SK-N-SH (cell line): ENCODE results near the gene APLP1. TPM values are rescaled to one million over a fixed set of nuclear protein-coding genes. Genes with fewer than 3 reads are reported as not detected.
A peak's percentile ranks its signal among the peaks of the same experiment; 100 is the strongest.

ENCODE experiments used
- CTCF ChIA-PET: fragments of 300-600, 350-600 bp; formaldehyde crosslinking; extraction: SDS; loops from one replicate; lab custom pipeline; 2021; lab: Yijun Ruan, JAX
- POLR2A ChIA-PET: fragments of 350-600 bp; sonication (Branson Sonifier 250); formaldehyde crosslinking; extraction: SDS; loops from one replicate; lab custom pipeline; 2020; ENCODE audit warnings: antibody characterized with exemption, inconsistent platforms; lab: Yijun Ruan, JAX
- DNase-seq: peaks from one replicate; pipeline ENCODE4 v3.0.0; 2012
- H2AFZ ChIP-seq: fragments of 200-600 bp; sonication (generic); 2 replicates; pipeline ENCODE4 v1.8.1; 2016; ENCODE audit warnings: antibody characterized with exemption, mild to moderate bottlenecking, low read depth
- H3F3A ChIP-seq: fragments of 200-600 bp; sonication (generic); replicated peaks from 2 replicates; pipeline ENCODE3; 2016; ENCODE audit warnings: antibody characterized with exemption, mild to moderate bottlenecking; ENCODE audit not compliant: insufficient read depth
- H3K27ac ChIP-seq, 2 experiments: fragments of 200-500 bp in 1 of 2; fragments of 200-600 bp in 1 of 2; sonication (Bioruptor generic) in 1 of 2; sonication (generic), shearing (Covaris generic) in 1 of 2; 2 replicates each; pipeline versions ENCODE4 v1.5.1 to v1.6.1; 2014 to 2016; ENCODE audit warnings: low read depth in 2 of 2, inconsistent platforms in 1 of 2, low read length in 1 of 2, mild to moderate bottlenecking in 1 of 2, mixed read lengths in 1 of 2
- H3K27me3 ChIP-seq: fragments of 200-600 bp; sonication (generic), shearing (Covaris generic); 2 replicates; pipeline ENCODE4 v1.6.1; 2016; ENCODE audit warnings: mixed run types; ENCODE audit not compliant: insufficient read depth
- H3K36me3 ChIP-seq, 2 experiments: fragments of 200-500 bp in 1 of 2; fragments of 200-600 bp in 1 of 2; sonication (Bioruptor generic) in 1 of 2; sonication (generic) in 1 of 2; replicated peaks in 1 of 2; 2 replicates each; pipeline versions ENCODE3 to v1.5.1; 2014 to 2016; ENCODE audit warnings: low read length in 1 of 2, mild to moderate bottlenecking in 1 of 2; ENCODE audit not compliant: insufficient read depth in 2 of 2, control insufficient read depth in 1 of 2
- H3K4me1 ChIP-seq, 2 experiments: fragments of 200-500 bp in 1 of 2; fragments of 200-600 bp in 1 of 2; sonication (Bioruptor generic) in 1 of 2; sonication (generic), shearing (Covaris generic) in 1 of 2; 2 replicates each; pipeline versions ENCODE4 v1.5.1 to v1.6.1; 2014 to 2016; ENCODE audit warnings: low read depth in 1 of 2, low read length in 1 of 2, mixed run types in 1 of 2; ENCODE audit not compliant: insufficient read depth in 2 of 2, control insufficient read depth in 1 of 2
- H3K4me2 ChIP-seq: fragments of 200-600 bp; sonication (generic), shearing (Covaris generic); 2 replicates; pipeline ENCODE4 v1.6.1; 2017; ENCODE audit warnings: mixed run types
- H3K4me3 ChIP-seq, 2 experiments: fragments of 200-500 bp in 1 of 2; fragments of 200-600 bp in 1 of 2; sonication (Bioruptor generic) in 1 of 2; sonication (generic), shearing (Covaris generic) in 1 of 2; 2 replicates each; pipeline versions ENCODE4 v1.5.1 to v1.8.1; 2014 to 2016; ENCODE audit warnings: low read depth in 2 of 2, inconsistent platforms in 1 of 2, low read length in 1 of 2, mild to moderate bottlenecking in 1 of 2, mixed read lengths in 1 of 2, moderate library complexity in 1 of 2
- H3K79me2 ChIP-seq: fragments of 200-600 bp; sonication (generic); 2 replicates; pipeline ENCODE4 v1.8.1; 2017; ENCODE audit warnings: mild to moderate bottlenecking; ENCODE audit not compliant: insufficient read depth
- H3K9ac ChIP-seq: fragments of 200-600 bp; sonication (generic); 2 replicates; pipeline ENCODE4 v1.6.1; 2017; ENCODE audit warnings: mixed run types
- H3K9me2 ChIP-seq: fragments of 200-600 bp; sonication (generic); 2 replicates; pipeline ENCODE4 v1.6.1; 2017; ENCODE audit warnings: mixed run types
- H3K9me3 ChIP-seq: fragments of 200-600 bp; sonication (generic); 2 replicates; pipeline ENCODE4 v1.6.1; 2017; ENCODE audit warnings: mixed run types, mild to moderate bottlenecking, moderate library complexity
- H4K20me1 ChIP-seq: fragments of 200-600 bp; sonication (generic); 2 replicates; pipeline ENCODE4 v1.6.1; 2017; ENCODE audit warnings: mild to moderate bottlenecking, mixed run types; ENCODE audit not compliant: insufficient read depth
- ELF1 ChIP-seq: IDR thresholded peaks from 2 replicates; pipeline ENCODE4 v1.4.0; 2012
- EZH2phosphoT487 ChIP-seq: fragments of 200-600 bp; sonication (generic); IDR thresholded peaks from 2 replicates; pipeline ENCODE4 v1.6.1; 2017; ENCODE audit warnings: low read depth, mixed run types, mild to moderate bottlenecking, antibody characterized with exemption, moderate library complexity, borderline replicate concordance
- FOSL2 ChIP-seq: IDR thresholded peaks from 2 replicates; pipeline ENCODE4 v1.4.0; 2012; ENCODE audit warnings: low read depth, mild to moderate bottlenecking, moderate library complexity, borderline replicate concordance
- GABPA ChIP-seq: IDR thresholded peaks from 2 replicates; pipeline ENCODE4 v1.4.0; 2012; ENCODE audit warnings: low read depth, mild to moderate bottlenecking
- GATA2 ChIP-seq: sonication (generic); formaldehyde crosslinking; IDR thresholded peaks from 2 replicates; pipeline ENCODE4 v1.5.0; 2020; ENCODE audit warnings: mild to moderate bottlenecking, missing genetic modification reagents
- MAX ChIP-seq: IDR thresholded peaks from 2 replicates; pipeline ENCODE4 v1.4.0; 2012; ENCODE audit warnings: low read depth
- RXRA ChIP-seq: IDR thresholded peaks from 2 replicates; pipeline ENCODE4 v1.4.0; 2012; ENCODE audit warnings: low read depth, mild to moderate bottlenecking, borderline replicate concordance
- SIN3A ChIP-seq: IDR thresholded peaks from 2 replicates; pipeline ENCODE4 v1.6.1; 2012; ENCODE audit warnings: low read depth, mild to moderate bottlenecking, low read length, moderate library complexity, borderline replicate concordance
- WGBS: methylation state at CpG from one replicate; pipeline ENCODE4 v1.1.6; 2017; ENCODE audit warnings: low lambda C conversion rate; 5-methylcytosine and 5-hydroxymethylcytosine counted together
- polyA plus RNA-seq, 3 experiments: library from polyadenylated mRNA; depleted of rRNA; stranded (reverse); fragments of >200 nt; gene quantifications; 2 replicates each; pipeline ENCODE4 v1.2.3, GENCODE V29; 2012
- TF ChIP-seq, protein P1 (sequence below): fragments of 200-600 bp; sonication (generic); IDR thresholded peaks from 2 replicates; pipeline ENCODE4 v1.6.1; 2017; ENCODE audit warnings: antibody characterized with exemption, mild to moderate bottlenecking, moderate library complexity
- TF ChIP-seq, protein P2 (sequence below): IDR thresholded peaks from 2 replicates; pipeline ENCODE4 v1.4.0; 2012; ENCODE audit warnings: low read depth, borderline replicate concordance
- TF ChIP-seq, protein P3 (sequence below): IDR thresholded peaks from 2 replicates; pipeline ENCODE4 v1.4.0; 2012; ENCODE audit warnings: low read depth, borderline replicate concordance

APLP1 gene
- polyA plus RNA-seq, 1 of the 3 experiments (the other 2 are of a cell fraction), result 66.7 TPM

- TF ChIP-seq, protein P1, sequence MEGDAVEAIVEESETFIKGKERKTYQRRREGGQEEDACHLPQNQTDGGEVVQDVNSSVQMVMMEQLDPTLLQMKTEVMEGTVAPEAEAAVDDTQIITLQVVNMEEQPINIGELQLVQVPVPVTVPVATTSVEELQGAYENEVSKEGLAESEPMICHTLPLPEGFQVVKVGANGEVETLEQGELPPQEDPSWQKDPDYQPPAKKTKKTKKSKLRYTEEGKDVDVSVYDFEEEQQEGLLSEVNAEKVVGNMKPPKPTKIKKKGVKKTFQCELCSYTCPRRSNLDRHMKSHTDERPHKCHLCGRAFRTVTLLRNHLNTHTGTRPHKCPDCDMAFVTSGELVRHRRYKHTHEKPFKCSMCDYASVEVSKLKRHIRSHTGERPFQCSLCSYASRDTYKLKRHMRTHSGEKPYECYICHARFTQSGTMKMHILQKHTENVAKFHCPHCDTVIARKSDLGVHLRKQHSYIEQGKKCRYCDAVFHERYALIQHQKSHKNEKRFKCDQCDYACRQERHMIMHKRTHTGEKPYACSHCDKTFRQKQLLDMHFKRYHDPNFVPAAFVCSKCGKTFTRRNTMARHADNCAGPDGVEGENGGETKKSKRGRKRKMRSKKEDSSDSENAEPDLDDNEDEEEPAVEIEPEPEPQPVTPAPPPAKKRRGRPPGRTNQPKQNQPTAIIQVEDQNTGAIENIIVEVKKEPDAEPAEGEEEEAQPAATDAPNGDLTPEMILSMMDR, result no peak
- TF ChIP-seq RXRA (no peak), FOSL2 (no peak)
- TF ChIP-seq, protein P2, sequence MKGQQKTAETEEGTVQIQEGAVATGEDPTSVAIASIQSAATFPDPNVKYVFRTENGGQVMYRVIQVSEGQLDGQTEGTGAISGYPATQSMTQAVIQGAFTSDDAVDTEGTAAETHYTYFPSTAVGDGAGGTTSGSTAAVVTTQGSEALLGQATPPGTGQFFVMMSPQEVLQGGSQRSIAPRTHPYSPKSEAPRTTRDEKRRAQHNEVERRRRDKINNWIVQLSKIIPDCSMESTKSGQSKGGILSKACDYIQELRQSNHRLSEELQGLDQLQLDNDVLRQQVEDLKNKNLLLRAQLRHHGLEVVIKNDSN, result no peak
Observed at GRCh38 chr19:35904311-35905068, 36.1 kb downstream of the APLP1 start (continued).

DNA sequence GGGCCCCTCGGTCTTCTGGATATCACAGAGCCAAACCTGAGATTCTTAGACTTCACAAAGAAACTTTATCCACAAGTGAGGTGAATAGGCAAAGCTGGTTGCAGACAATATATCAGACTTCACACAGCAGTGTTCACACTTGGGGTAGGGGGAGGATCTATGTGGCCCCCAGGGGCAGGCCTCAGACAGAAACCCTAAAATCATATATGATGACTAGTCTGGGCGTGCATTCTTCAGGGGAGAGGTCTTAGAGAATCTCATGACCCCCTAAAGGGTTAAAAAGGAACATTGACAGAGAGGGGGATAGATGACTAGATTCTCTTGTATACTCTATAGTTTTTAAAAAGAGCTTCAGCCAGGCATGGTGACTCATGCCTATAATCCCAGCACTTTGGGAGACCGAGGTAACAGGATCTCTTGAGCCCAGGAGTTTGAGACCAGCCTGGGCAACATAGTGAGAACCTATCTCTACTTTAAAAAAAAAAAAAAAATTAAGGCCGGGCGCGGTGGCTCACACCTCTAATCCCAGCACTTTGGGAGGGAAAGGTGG is 36.9 kb downstream of the APLP1 start:
- 80% methylated on average over 6 of the region's 6 CpGs for WGBS
- Histone ChIP-seq H3K9ac (no peak overlapping the region), H4K20me1 (no peaks in the 10 kb centered on the region), H3K4me3 (no peak overlapping the region), H2AFZ (no peak overlapping the region), H3K4me2 (no peak overlapping the region), H3K27ac (no peak overlapping the region), H3F3A (peaks cover 10% of the 10 kb centered on the region), H3K27me3 (no peaks in the 10 kb centered on the region), H3K4me1 (peaks cover 3 to 17% of the 10 kb centered on the region in 2 experiments; a peak in 3 of 4 replicates), H3K9me3 (no peaks in the 10 kb centered on the region), H3K36me3 (no peaks in the 10 kb centered on the region), H3K9me2 (no peaks in the 10 kb centered on the region), H3K79me2 (no peaks in the 10 kb centered on the region)
- POLR2A ChIA-PET, result no interaction called here
- CTCF ChIA-PET, result no interaction called here
- no peak for DNase-seq
- TF ChIP-seq, protein P3, sequence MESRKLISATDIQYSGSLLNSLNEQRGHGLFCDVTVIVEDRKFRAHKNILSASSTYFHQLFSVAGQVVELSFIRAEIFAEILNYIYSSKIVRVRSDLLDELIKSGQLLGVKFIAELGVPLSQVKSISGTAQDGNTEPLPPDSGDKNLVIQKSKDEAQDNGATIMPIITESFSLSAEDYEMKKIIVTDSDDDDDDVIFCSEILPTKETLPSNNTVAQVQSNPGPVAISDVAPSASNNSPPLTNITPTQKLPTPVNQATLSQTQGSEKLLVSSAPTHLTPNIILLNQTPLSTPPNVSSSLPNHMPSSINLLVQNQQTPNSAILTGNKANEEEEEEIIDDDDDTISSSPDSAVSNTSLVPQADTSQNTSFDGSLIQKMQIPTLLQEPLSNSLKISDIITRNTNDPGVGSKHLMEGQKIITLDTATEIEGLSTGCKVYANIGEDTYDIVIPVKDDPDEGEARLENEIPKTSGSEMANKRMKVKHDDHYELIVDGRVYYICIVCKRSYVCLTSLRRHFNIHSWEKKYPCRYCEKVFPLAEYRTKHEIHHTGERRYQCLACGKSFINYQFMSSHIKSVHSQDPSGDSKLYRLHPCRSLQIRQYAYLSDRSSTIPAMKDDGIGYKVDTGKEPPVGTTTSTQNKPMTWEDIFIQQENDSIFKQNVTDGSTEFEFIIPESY, result no peak
- TF ChIP-seq FOSL2 (no peak), ELF1 (no peak), MAX (no peak), GABPA (no peak)

- no peak for TF ChIP-seq SIN3A
- no peak for TF ChIP-seq MAX
- no peak for TF ChIP-seq EZH2phosphoT487
- TF ChIP-seq, protein P3, result no peak
- TF ChIP-seq GATA2 (CRISPR knock-in tag), result no peak
- Histone ChIP-seq H3K27ac (no peak overlapping the region), H4K20me1 (no peaks in the 10 kb centered on the region), H3K36me3 (no peaks in the 10 kb centered on the region), H3K9me3 (no peaks in the 10 kb centered on the region), H3K9me2 (no peaks in the 10 kb centered on the region), H3K4me1 (peaks cover 1% of the 10 kb centered on the region in 2 experiments; a peak in 2 of 4 replicates), H3F3A (no peaks in the 10 kb centered on the region), H3K79me2 (no peaks in the 10 kb centered on the region), H3K9ac (no peak overlapping the region), H3K4me2 (no peak overlapping the region), H3K4me3 (no peak overlapping the region), H3K27me3 (no peaks in the 10 kb centered on the region), H2AFZ (no peak overlapping the region)
- peak; percentile 16 for DNase-seq
- ChIA-PET CTCF (no interaction called here), POLR2A (no interaction called here)
- 77% methylated on average over 12 of the region's 12 CpGs for WGBS
Observed at GRCh38 chr19:35907377-35907745, 39.0 kb downstream of the APLP1 start.
